Smooth muscle cell (in vitro differentiated cells): ENCODE results near the gene CCDC24. TPM values are rescaled to one million over a fixed set of nuclear protein-coding genes. Genes with fewer than 3 reads are reported as not detected.

ENCODE experiments used
- DNase-seq: peaks from one replicate; lab custom pipeline; 2025; ENCODE audit not compliant: unreplicated experiment; lab: John Stamatoyannopoulos, UW
- H2AFZ ChIP-seq: fragments of 200-600 bp; sonication (generic); 2 replicates; pipeline ENCODE4 v1.6.0; 2016; ENCODE audit warnings: antibody characterized with exemption, low read depth, mild to moderate bottlenecking
- H3F3A ChIP-seq: fragments of 200-600 bp; sonication (generic); 2 replicates; pipeline ENCODE4 v1.6.0; 2017; ENCODE audit warnings: antibody characterized with exemption, low read depth
- H3K27ac ChIP-seq: fragments of 200-600 bp; sonication (generic); 2 replicates; pipeline ENCODE4 v1.5.1; 2016; ENCODE audit warnings: low read depth, mild to moderate bottlenecking
- H3K27me3 ChIP-seq: fragments of 200-600 bp; sonication (generic); 2 replicates; pipeline ENCODE4 v1.6.1; 2016; ENCODE audit warnings: low read depth, mild to moderate bottlenecking
- H3K36me3 ChIP-seq: fragments of 200-600 bp; sonication (generic); 2 replicates; pipeline ENCODE4 v1.5.1; 2016; ENCODE audit warnings: low read depth
- H3K4me1 ChIP-seq: fragments of 200-600 bp; sonication (generic); 2 replicates; pipeline ENCODE4 v1.5.1; 2016; ENCODE audit warnings: low read depth
- H3K4me2 ChIP-seq: fragments of 200-600 bp; sonication (generic); 2 replicates; pipeline ENCODE4 v1.6.0; 2016; ENCODE audit warnings: mild to moderate bottlenecking
- H3K4me3 ChIP-seq: fragments of 200-600 bp; sonication (generic); 2 replicates; pipeline ENCODE4 v1.5.1; 2016; ENCODE audit warnings: mild to moderate bottlenecking
- H3K79me2 ChIP-seq: fragments of 200-600 bp; sonication (generic); 2 replicates; pipeline ENCODE4 v1.6.0; 2016; ENCODE audit warnings: low read depth, mild to moderate bottlenecking
- H3K9ac ChIP-seq: fragments of 200-600 bp; sonication (generic); 2 replicates; pipeline ENCODE4 v1.6.0; 2016; ENCODE audit warnings: low read depth
- H3K9me3 ChIP-seq: fragments of 200-600 bp; sonication (generic); replicated peaks from 2 replicates; pipeline ENCODE4 v1.5.1; 2016; ENCODE audit warnings: low read depth
- H4K20me1 ChIP-seq: fragments of 200-600 bp; sonication (generic); 2 replicates; pipeline ENCODE4 v1.6.0; 2016; ENCODE audit warnings: low read depth
- WGBS: methylation state at CpG from one replicate; pipeline ENCODE4 v1.1.7; 2016; ENCODE audit warnings: low lambda C conversion rate; 5-methylcytosine and 5-hydroxymethylcytosine counted together
- polyA plus RNA-seq: library from polyadenylated mRNA; unstranded; fragments of >200 nt; fragmentation: Nextera tagmentation; extraction: Ambion mirVana; gene quantifications from 2 replicates; pipeline ENCODE4 v1.2.1, GENCODE V29; 2016
- total RNA-seq: library from RNA; depleted of rRNA; stranded (reverse); fragments of >200 nt; gene quantifications from 2 replicates; pipeline ENCODE4 v1.2.3, GENCODE V29; 2014
- TF ChIP-seq, protein P1 (sequence below): fragments of 200-600 bp; sonication (generic); IDR thresholded peaks from 2 replicates; pipeline ENCODE4 v1.5.1; 2017; ENCODE audit warnings: borderline replicate concordance, mild to moderate bottlenecking, antibody characterized with exemption; ENCODE audit not compliant: insufficient read depth, poor library complexity, severe bottlenecking

The CCDC24 gene
- total and polyA plus RNA-seq, 2 experiments from 2014 or later = 6.5 to 11.4 TPM

- H3K4me2 ChIP-seq = peak overlapping the region; percentile 95
- H2AFZ ChIP-seq = peak overlapping the region; percentile 6
- no peaks in the 10 kb centered on the region for H3K36me3 ChIP-seq
- no peaks in the 10 kb centered on the region for H3K9me3 ChIP-seq
- no peaks in the 10 kb centered on the region for H3K79me2 ChIP-seq
- peak overlapping the region; percentile 55 for H3K27ac ChIP-seq
- H3K9ac ChIP-seq = peak overlapping the region; percentile 57
- DNase-seq = no peak
- peak overlapping the region; percentile 51 for H3K4me3 ChIP-seq
- TF ChIP-seq, protein P1, sequence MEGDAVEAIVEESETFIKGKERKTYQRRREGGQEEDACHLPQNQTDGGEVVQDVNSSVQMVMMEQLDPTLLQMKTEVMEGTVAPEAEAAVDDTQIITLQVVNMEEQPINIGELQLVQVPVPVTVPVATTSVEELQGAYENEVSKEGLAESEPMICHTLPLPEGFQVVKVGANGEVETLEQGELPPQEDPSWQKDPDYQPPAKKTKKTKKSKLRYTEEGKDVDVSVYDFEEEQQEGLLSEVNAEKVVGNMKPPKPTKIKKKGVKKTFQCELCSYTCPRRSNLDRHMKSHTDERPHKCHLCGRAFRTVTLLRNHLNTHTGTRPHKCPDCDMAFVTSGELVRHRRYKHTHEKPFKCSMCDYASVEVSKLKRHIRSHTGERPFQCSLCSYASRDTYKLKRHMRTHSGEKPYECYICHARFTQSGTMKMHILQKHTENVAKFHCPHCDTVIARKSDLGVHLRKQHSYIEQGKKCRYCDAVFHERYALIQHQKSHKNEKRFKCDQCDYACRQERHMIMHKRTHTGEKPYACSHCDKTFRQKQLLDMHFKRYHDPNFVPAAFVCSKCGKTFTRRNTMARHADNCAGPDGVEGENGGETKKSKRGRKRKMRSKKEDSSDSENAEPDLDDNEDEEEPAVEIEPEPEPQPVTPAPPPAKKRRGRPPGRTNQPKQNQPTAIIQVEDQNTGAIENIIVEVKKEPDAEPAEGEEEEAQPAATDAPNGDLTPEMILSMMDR = no peak
- 3% methylated on average over 10 of the region's 10 CpGs for WGBS
- H3K27me3 ChIP-seq = no peaks in the 10 kb centered on the region
- H3F3A ChIP-seq = peaks cover 16% of the 10 kb centered on the region
- H4K20me1 ChIP-seq = no peaks in the 10 kb centered on the region
- H3K4me1 ChIP-seq = peaks cover 5% of the 10 kb centered on the region
These were observed 261 bp upstream of the CCDC24 start for GRCh38 chr1:43991200-43991475.

GRCh38 chr1:43992232-43992995 lies 1.0 kb downstream of the CCDC24 start:
- Histone ChIP-seq H2AFZ (no peak overlapping the region), H4K20me1 (no peaks in the 10 kb centered on the region), H3K79me2 (no peaks in the 10 kb centered on the region), H3K27ac (no peak overlapping the region), H3K9ac (no peak overlapping the region), H3K27me3 (no peaks in the 10 kb centered on the region), H3K4me1 (peaks cover 11% of the 10 kb centered on the region), H3K9me3 (no peaks in the 10 kb centered on the region), H3K4me3 (peak overlapping the region; percentile 51), H3K4me2 (peak overlapping the region; percentile 95), H3K36me3 (no peaks in the 10 kb centered on the region), H3F3A (peaks cover 11% of the 10 kb centered on the region)
- no peak for DNase-seq
- 47% methylated on average over 11 of the region's 11 CpGs for WGBS
- TF ChIP-seq, protein P1 = no peak

DNA sequence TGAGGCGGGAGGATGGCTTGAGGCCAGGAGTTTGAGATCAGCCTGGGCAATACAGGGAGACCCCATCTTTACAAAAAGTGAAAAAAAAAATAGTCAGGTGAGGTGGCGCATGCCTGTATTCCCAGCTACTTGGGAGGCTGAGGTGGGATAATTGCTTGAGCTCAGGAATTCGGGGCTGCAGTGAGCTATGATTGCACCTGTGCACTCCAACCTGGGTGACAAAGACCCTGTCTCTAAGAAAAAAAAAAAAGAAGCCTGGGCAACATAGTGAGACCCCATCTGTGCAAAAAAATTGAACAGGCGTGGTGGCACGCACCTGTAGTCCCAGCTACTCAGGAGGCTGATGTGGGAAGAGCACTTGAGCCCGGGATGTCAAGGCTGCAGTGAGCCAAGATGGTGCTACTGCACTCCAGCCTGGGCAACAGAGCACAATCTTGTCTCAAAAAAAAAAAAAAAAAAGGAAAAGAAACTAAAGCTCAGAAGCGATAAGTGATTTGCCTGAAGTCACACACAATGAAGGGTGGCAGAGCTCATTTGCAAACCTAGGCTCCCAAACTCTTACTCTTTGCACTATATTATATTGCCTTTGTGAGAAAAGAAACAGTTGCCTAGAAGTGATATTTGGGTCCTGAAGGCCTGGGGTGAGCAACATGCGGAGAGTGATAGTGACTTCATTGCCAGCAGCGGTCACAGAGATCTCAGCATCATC lies 2.0 kb downstream of the CCDC24 start:
- no peak for DNase-seq
- Histone ChIP-seq H3K27me3 (no peaks in the 10 kb centered on the region), H3F3A (peaks cover 10% of the 10 kb centered on the region), H3K79me2 (no peaks in the 10 kb centered on the region), H3K4me1 (peaks cover 11% of the 10 kb centered on the region), H4K20me1 (no peaks in the 10 kb centered on the region), H3K36me3 (no peaks in the 10 kb centered on the region), H3K4me3 (no peak overlapping the region), H3K9me3 (no peaks in the 10 kb centered on the region), H3K27ac (no peak overlapping the region), H3K4me2 (no peak overlapping the region), H2AFZ (no peak overlapping the region), H3K9ac (no peak overlapping the region)
- TF ChIP-seq, protein P1 = no peak
- 93% methylated on average over 9 of the region's 9 CpGs for whole genome bisulfite sequencing
